Measurements from ENCODE around the gene COX4I1. TPM values are rescaled to one million over a fixed set of nuclear protein-coding genes. Genes with fewer than 3 reads are reported as not detected.

The COX4I1 gene
- total RNA-seq, 1 experiment from 2014 or later: 839 TPM

DNA sequence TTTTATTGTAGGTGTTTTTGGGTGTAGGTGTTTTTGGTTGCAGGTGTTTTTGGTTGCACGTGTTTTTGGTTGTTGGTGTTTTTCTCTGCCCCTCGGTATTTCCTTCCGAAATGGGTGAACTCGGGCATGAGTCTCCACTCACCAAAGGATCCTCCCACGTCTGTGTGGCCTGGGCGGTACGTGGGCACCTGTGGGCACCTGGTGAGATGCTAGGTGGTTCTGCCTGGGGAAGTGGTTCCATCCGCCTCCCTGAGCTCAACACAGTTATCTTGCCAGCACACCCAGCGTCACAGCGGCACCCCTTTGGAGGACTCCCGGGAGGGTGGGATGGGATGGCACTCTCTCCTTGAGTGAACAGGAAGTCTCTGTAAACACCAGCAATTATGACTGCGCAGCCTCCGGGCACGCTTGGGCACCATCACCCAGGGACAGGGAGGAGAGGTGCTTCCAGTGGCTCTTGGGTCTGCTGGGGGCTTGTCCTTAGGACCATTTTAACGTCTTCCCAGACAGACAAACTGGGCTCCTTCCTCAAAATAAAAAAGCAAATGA lies 29.8 kb downstream of the COX4I1 start:
- BruUV-seq (replicated peaks): no TSS peak

More for the DNA sequence above, 29.8 kb downstream of the COX4I1 start:
- no peak overlapping the region for H3K9ac ChIP-seq (ENCODE audit: low read length)
- H3K4me1 ChIP-seq (ENCODE audit: control insufficient read depth in 1 of 2, insufficient read depth in 2 of 2, low read length in 2 of 2): no peaks in the 10 kb centered on the region
- no peaks in the 10 kb centered on the region for H4K20me1 ChIP-seq (ENCODE audit: insufficient read depth)
- no peak for TF ChIP-seq ZNF274 (IDR thresholded peaks at IDR 0.05; ENCODE audit: low read depth, low read length)
- no peak for TF ChIP-seq EZH2 (IDR thresholded peaks at IDR 0.05)
- TF ChIP-seq, protein P1, sequence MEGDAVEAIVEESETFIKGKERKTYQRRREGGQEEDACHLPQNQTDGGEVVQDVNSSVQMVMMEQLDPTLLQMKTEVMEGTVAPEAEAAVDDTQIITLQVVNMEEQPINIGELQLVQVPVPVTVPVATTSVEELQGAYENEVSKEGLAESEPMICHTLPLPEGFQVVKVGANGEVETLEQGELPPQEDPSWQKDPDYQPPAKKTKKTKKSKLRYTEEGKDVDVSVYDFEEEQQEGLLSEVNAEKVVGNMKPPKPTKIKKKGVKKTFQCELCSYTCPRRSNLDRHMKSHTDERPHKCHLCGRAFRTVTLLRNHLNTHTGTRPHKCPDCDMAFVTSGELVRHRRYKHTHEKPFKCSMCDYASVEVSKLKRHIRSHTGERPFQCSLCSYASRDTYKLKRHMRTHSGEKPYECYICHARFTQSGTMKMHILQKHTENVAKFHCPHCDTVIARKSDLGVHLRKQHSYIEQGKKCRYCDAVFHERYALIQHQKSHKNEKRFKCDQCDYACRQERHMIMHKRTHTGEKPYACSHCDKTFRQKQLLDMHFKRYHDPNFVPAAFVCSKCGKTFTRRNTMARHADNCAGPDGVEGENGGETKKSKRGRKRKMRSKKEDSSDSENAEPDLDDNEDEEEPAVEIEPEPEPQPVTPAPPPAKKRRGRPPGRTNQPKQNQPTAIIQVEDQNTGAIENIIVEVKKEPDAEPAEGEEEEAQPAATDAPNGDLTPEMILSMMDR (IDR thresholded peaks at IDR 0.05 in 2 of 3, conservative IDR thresholded peaks at IDR 0.05 in 1 of 3; ENCODE audit: borderline replicate concordance in 1 of 3, insufficient read depth in 1 of 3, low read depth in 2 of 3, low read length in 2 of 3): no peak
- TF ChIP-seq YY1 (IDR thresholded peaks at IDR 0.05; ENCODE audit: extremely low read depth, insufficient replicate concordance, low read depth, low read length): no peak
- TF ChIP-seq EGR1 (IDR thresholded peaks at IDR 0.05; ENCODE audit: low read depth): no peak
- TF ChIP-seq, protein P2, sequence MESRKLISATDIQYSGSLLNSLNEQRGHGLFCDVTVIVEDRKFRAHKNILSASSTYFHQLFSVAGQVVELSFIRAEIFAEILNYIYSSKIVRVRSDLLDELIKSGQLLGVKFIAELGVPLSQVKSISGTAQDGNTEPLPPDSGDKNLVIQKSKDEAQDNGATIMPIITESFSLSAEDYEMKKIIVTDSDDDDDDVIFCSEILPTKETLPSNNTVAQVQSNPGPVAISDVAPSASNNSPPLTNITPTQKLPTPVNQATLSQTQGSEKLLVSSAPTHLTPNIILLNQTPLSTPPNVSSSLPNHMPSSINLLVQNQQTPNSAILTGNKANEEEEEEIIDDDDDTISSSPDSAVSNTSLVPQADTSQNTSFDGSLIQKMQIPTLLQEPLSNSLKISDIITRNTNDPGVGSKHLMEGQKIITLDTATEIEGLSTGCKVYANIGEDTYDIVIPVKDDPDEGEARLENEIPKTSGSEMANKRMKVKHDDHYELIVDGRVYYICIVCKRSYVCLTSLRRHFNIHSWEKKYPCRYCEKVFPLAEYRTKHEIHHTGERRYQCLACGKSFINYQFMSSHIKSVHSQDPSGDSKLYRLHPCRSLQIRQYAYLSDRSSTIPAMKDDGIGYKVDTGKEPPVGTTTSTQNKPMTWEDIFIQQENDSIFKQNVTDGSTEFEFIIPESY (IDR thresholded peaks at IDR 0.05; ENCODE audit: extremely low read depth, insufficient replicate concordance, low read length): no peak
- TF ChIP-seq SRF (IDR thresholded peaks at IDR 0.05; ENCODE audit: low read depth): no peak
- TF ChIP-seq TCF7L2 (IDR thresholded peaks at IDR 0.05; ENCODE audit: borderline replicate concordance, extremely low read depth, insufficient read depth, insufficient read length): no peak
- TF ChIP-seq SP1 (IDR thresholded peaks at IDR 0.05; ENCODE audit: low read depth): no peak
- TF ChIP-seq JUND (IDR thresholded peaks at IDR 0.05): no peak
- TF ChIP-seq, protein P3, sequence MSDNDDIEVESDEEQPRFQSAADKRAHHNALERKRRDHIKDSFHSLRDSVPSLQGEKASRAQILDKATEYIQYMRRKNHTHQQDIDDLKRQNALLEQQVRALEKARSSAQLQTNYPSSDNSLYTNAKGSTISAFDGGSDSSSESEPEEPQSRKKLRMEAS (IDR thresholded peaks at IDR 0.05): no peak
- TF ChIP-seq CEBPB (IDR thresholded peaks at IDR 0.05; ENCODE audit: low read depth): no peak
- no peak for TF ChIP-seq ELF1 (IDR thresholded peaks at IDR 0.05; ENCODE audit: borderline replicate concordance, low read depth)
- H3K27me3 ChIP-seq (ENCODE audit: insufficient read depth, low read length): peaks cover 4% of the 10 kb centered on the region; the same call in 1 of the 2 replicates
- no peak overlapping the region for H3K27ac ChIP-seq (ENCODE audit: low read depth, low read length)
- RAD21 ChIA-PET (ENCODE audit: low non-redundant PET in 1 of 2, low total read pairs in 2 of 2, uncharacterized antibody in 2 of 2, unreplicated experiment in 2 of 2): no interaction called here
- no peaks in the 10 kb centered on the region for H3K9me2 ChIP-seq (ENCODE audit: insufficient read depth)
- H3K9me3 ChIP-seq (ENCODE audit: control insufficient read depth in 1 of 2, insufficient read depth in 1 of 2, low read depth in 1 of 2, low read length in 2 of 2): no peaks in the 10 kb centered on the region; a peak in 1 of 4 replicates
- no peak for ATAC-seq
- POLR2A ChIA-PET: no interaction called here
- DNase-seq (ENCODE audit: low read depth, low spot score): no peak
- H3K4me2 ChIP-seq (ENCODE audit: low read length): no peak overlapping the region
- no peaks in the 10 kb centered on the region for H3K79me2 ChIP-seq (ENCODE audit: insufficient read depth, low read length)
- H3K36me3 ChIP-seq (ENCODE audit: control insufficient read depth in 1 of 2, insufficient read depth in 2 of 2, low read length in 2 of 2): no peaks in the 10 kb centered on the region
- intact Hi-C loops (cut with micrococcal nuclease): no loop called here
- H2AFZ ChIP-seq (ENCODE audit: low read depth, low read length, poor library complexity, severe bottlenecking): no peak overlapping the region
- no peak overlapping the region for H3K4me3 ChIP-seq (replicated peaks in 1 of 2; ENCODE audit: low read depth in 1 of 2, low read length in 2 of 2)
- CTCF ChIA-PET: no interaction called here

Data from HCT116 (cell line).